ENCODE results near the gene COA1.
"Not testable (repeated sequence)": the region's sequence is repeated elsewhere in the genome, so short reads cannot be mapped to it uniquely, and the experiment has no call there.

Gene COA1

GRCh38 chr7:43649755-43650274 is 79.5 kb downstream of the COA1 start:
- DNase-seq = no peak

GRCh38 chr7:43648473-43649406 is 80.6 kb downstream of the COA1 start:
- no peak for DNase-seq

GRCh38 chr7:43647673-43648472 is 81.5 kb downstream of the COA1 start:
- no peak for DNase-seq

- DNase-seq = no peak
These were observed 82.0 kb downstream of the COA1 start for GRCh38 chr7:43647339-43647672.

DNA sequence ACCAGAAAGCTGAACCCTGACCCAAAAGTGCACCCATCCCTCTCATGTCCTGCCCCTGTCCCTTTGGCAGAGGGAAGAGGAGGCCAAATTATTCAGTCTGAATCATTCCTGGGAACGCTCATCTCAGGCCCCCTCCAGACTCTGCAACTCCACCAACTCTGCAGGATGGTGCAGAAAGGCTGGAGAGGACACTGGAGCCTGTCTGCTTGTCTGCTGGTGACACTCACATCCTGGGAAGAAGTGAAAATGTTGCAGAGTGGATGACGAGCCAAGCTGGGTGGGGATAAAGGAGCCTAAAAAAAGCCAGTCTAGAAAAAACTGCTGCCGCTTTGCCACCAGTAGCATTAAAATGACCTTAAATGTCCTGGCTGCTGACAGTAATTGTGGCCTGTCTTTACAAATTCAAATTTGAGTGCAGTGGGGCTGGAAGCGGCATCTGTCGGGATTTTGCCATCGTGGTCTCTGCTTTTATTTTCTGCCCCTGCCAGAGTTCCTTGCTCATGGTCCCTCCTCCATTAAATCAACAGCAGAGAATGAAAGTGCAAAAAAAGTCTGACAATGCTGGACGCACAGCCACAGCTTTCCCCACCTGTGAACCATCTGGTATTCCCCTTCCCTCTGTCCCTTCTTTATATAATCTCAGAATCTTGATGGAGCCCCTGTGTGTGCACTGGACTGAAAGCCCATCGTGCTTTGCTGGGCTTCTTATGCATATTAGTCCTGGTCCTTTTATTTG is 82.6 kb downstream of the COA1 start:
- DNase-seq = no peak

- no peak for DNase-seq
These were observed 83.6 kb downstream of the COA1 start for GRCh38 chr7:43645699-43646226.

DNA sequence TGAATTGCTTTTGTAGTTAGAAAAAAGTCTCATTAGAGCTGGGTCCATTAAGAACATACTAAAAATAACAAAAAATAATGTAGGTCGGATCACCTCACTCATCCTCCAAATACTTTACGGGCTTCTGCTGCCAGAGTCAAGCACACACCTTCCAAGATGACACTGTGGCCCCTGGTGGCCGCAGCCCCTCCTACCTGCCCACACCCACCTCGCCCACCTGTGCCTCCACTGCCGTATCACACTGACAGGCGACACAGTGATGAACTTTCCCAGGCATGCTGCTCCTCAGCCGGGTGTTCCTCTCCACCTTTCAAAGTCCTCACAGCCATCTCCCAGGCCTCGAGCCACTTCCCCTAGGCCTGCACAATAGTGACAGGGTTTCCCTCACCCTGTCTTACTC is 85.5 kb downstream of the COA1 start:
- DNase-seq = no peak

DNA sequence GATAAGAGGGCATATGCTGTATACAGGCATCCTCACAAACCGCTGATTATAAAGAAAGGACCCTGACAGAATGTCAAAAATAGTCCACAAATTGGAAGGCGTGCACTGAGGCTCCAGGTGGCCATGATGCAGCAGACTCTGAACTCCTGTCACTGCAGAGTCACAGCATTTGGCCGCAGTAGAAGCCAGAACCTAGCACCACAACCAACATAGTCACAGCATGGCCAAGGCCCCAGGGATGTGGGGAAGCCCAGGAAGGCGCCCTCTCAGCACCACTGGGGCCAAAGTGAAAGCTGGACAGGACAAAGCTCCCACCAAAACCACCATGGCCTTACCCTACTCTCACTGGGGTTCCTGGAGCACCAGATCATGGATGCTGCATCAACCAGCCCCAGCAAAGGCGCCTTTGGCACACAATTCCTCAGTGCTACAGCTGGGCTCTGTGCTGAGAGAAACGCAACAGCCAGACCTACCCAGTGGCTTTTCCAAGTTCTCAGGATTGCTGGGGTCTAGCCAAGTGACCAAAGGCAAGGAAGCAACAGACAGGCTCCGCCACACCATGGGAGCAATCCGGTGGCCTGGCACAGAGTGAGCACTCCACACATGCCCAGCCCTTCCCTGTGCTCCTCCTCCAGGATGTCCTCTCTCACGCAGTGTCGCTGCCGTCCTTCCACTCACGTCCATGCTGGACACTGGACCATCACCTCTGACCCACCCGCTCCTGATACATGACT is 86.3 kb downstream of the COA1 start:
- DNase-seq = no peak

GRCh38 chr7:43640679-43641078 is 88.6 kb downstream of the COA1 start:
- DNase-seq = no peak

GRCh38 chr7:43639858-43640491 is 89.3 kb downstream of the COA1 start:
- DNase-seq = no peak

GRCh38 chr7:43637114-43637806 is 92.1 kb downstream of the COA1 start:
- DNase-seq = no peak

GRCh38 chr7:43636093-43636492 is 93.2 kb downstream of the COA1 start:
- no peak for DNase-seq

- DNase-seq = no peak
These were observed 94.9 kb downstream of the COA1 start for GRCh38 chr7:43634384-43634783.

GRCh38 chr7:43632746-43633145 is 96.6 kb downstream of the COA1 start:
- DNase-seq = no peak

DNA sequence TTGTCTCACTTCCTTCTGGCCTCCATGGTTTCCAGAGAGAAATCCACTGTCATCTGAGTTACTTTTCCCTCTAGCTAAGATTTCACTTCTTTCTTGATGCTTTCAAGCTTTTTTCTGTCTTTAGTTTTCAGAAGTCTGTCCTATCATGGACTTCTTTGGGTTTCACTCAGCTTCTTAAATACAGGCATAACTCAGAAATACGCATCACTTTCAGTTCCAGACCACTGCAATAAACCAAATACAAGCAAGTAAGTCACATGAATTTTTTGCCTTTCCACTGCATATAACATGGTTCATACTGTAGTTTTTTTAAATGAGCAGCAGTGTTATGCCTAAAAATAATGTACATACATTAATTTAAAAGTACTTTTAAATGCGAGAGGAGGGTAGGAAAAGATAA is 97.8 kb downstream of the COA1 start:
- DNase-seq = no peak

- DNase-seq = no peak
These were observed 98.8 kb downstream of the COA1 start for GRCh38 chr7:43630482-43630881.

- DNase-seq = no peak
These were observed 99.5 kb downstream of the COA1 start for GRCh38 chr7:43629857-43630256.

- no peak for DNase-seq
These were observed 100.9 kb downstream of the COA1 start for GRCh38 chr7:43628431-43628830.

DNA sequence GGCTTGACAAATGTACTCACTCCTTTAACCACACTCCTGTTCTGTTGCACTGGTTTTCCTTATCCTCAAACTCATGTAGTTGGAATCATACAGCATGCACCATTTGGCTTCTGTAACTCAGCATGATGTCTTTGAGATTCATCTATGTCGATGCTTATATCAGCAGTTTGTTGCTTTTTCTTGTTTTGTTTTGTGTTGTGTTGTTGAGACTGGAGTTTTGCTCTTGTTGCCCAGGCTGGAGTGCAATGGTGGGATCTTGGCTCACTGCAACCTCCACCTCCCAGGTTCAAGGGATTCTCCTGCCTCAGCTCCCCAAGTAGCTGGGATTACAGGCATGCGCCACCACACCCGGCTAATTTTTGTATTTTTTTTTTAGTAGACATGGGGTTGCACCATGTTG is 101.5 kb downstream of the COA1 start:
- DNase-seq = not testable (repeated sequence)

DNA sequence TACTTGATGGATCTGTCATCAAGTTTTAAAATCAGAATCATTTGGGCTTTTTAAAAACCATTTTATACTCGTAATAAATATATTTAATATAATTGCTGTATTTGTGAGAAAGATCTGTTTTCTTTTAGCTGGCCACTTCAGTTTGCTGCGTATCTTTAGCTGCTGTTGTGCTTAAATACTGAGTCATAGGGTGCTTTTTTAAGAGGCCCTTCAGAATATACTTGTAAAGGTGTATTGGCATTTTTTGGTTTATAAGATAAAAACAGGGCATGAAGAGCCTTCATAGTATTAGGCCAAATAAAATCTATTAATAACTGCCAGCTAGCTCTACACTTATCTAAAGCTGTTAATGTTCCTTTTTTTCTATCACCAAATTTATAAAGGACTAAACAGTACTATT is 102.6 kb downstream of the COA1 start:
- DNase-seq = no peak

GRCh38 chr7:43625980-43626379 is 103.3 kb downstream of the COA1 start:
- DNase-seq = no peak

All from hematopoietic multipotent progenitor cell treated with erythropoietin and hydrocortisone succinate and interleukin-3 and kit ligand, for 8 days (in vitro differentiated cells).